Prostate gland (tissue), 1 donor: ENCODE data around the gene NLGN2.

Source experiments
- POLR2A ChIP-seq: fragments of 450-650 bp; IDR thresholded peaks from one replicate; pipeline ENCODE4 v1.6.1; 2016; ENCODE audit warnings: antibody characterized with exemption, mild to moderate bottlenecking
- POLR2AphosphoS5 ChIP-seq: sonication (generic); formaldehyde crosslinking; IDR thresholded peaks from one replicate; pipeline ENCODE4 v1.6.1; 2017; ENCODE audit warnings: antibody characterized with exemption

DNA sequence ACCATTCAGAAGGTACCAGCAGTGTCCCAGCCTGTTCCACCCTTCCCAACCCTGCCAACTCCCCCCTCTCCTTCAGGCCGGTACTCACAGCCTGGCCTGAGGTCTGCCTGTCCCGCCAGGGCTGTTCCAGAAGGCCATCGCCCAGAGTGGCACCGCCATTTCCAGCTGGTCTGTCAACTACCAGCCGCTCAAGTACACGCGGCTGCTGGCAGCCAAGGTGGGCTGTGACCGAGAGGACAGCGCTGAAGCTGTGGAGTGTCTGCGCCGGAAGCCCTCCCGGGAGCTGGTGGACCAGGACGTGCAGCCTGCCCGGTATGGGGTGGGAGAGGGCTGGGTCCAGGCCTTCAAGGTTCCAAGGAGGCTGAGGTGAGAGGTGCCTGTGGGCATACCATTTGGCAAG is 7.2 kb downstream of the NLGN2 start:
- TF ChIP-seq POLR2A (no peak), POLR2AphosphoS5 (no peak)
